ENCODE results near the gene PKP1. TPM values are rescaled to one million over a fixed set of nuclear protein-coding genes. Genes with fewer than 3 reads are reported as not detected.
"Not testable (repeated sequence)": the region's sequence is repeated elsewhere in the genome, so short reads cannot be mapped to it uniquely, and the experiment has no call there.

PKP1 gene
- total RNA-seq = 1 to 10 TPM in 2 of 8 experiments, under 1 TPM in 4, not detected in 2; 0.21 to 1.8 (median 0.51) TPM

- 0 to 87% (median 70%) methylated on average over 1 to 21 of the region's 55 CpGs; no CpG with 5 or more reads in 3 of the 10 experiments for WGBS, 10 experiments
Observed at GRCh38 chr1:201282931-201283829, at the start of gene PKP1. Gene PKP1 (plus strand): TSS chr1:201283506. CDS start chr1:201283703, 197 bp downstream.

DNA sequence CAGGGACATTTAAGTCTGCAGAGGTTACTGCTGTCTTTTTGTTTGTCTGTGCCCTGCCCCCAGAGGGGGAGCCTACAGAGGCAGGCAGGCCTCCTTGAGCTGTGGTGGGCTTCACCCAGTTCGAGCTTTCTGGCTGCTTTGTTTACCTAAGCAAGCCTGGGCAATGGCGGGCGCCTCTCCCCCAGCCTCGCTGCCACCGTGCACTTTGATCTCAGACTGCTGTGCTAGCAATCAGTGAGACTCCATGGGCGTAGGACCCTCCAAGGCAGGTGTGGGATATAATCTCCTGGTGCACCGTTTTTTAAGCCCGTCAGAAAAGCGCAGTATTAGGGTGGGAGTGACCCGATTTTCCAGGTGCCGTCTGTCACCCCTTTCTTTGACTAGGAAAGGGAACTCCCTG is 43.7 kb upstream of the PKP1 start:
- ATAC-seq (replicated peaks in 6 of 8); H3K4me1 ChIP-seq (replicated peaks in 1 of 2); H3K27ac ChIP-seq; H3K4me3 ChIP-seq; in situ Hi-C loops (cut with MboI; ENCODE audit: low pct_unique_long_range_greater_than_20kb in 2 of 9, low sequenced_read_pairs in 9 of 9, unreplicated experiment in 9 of 9): not testable (repeated sequence)
- no CpG with 5 or more reads among the region's 11 CpGs for WGBS, 10 experiments

More at GRCh38 chr1:201282931-201283829, at the start of gene PKP1:
- Histone ChIP-seq H3K27ac (no peak within 1 kb of the TSS), H3K4me3 (no peak within 1 kb of the TSS), H3K4me1 (replicated peaks in 1 of 2) (no peaks in the 10 kb centered on the region)
- peak; percentile 81 to 97 (median 87) for ATAC-seq (replicated peaks in 6 of 8)
- in situ Hi-C loops (cut with MboI; ENCODE audit: low pct_unique_long_range_greater_than_20kb in 2 of 9, low sequenced_read_pairs in 9 of 9, unreplicated experiment in 9 of 9) = no loop called here

DNA sequence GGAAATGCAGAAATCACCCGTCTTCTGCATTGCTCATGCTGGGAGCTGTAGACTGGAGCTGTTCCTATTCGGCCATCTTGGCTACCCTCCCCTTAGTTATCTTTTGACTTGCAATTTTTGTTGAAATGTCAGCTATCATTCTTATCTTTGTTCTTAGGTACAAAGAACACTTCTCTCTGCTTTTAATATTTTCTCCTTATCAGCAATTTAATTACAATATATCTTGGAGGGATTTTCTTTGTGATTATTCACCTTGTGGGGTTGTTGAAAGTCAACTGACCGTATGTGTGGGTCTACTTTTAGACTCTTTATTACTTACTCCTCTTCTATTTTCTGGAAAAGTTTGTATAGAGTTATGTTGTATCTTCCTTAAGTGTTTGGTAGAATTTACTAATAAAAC is 43.1 kb upstream of the PKP1 start:
- no peak overlapping the region for H3K27ac ChIP-seq
- 50 to 100% (median 86%) methylated on average over 1 of the region's 3 CpGs; no CpG with 5 or more reads in 1 of the 10 experiments for WGBS, 10 experiments
- no peaks in the 10 kb centered on the region for H3K4me1 ChIP-seq (replicated peaks in 1 of 2)
- no peak for ATAC-seq (replicated peaks in 6 of 8)
- H3K4me3 ChIP-seq = no peak overlapping the region
- in situ Hi-C loops (cut with MboI; ENCODE audit: low pct_unique_long_range_greater_than_20kb in 2 of 9, low sequenced_read_pairs in 9 of 9, unreplicated experiment in 9 of 9) = no loop called here

DNA sequence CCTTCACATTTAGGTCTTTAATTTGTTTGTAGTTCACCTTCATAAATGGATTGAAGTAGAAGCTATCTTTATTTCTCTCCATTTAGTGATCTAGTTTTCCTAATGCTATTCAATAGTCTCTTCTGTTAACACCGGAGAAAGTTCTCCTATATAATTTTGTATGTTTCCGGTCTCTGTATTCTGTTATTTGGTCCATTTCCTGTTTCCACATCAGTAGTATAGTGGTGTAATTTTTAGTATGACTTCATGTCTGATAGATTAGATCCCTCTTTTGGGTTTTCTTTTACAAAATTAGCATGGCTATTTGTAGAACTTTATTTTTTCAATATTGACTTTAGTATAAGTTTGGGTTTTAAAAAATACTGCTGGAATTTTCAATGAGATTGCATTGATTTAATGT is 41.6 kb upstream of the PKP1 start:
- in situ Hi-C loops (cut with MboI; ENCODE audit: low pct_unique_long_range_greater_than_20kb in 2 of 9, low sequenced_read_pairs in 9 of 9, unreplicated experiment in 9 of 9) = no loop called here
- WGBS, 10 experiments = 38 to 100% (median 93%) methylated on average over 1 to 2 of the region's 2 CpGs; no CpG with 5 or more reads in 1 of the 10 experiments
- no peak overlapping the region for H3K27ac ChIP-seq
- H3K4me1 ChIP-seq (replicated peaks in 1 of 2) = no peaks in the 10 kb centered on the region
- no peak overlapping the region for H3K4me3 ChIP-seq
- ATAC-seq (replicated peaks in 6 of 8) = no peak

- in situ Hi-C loops (cut with MboI; ENCODE audit: low pct_unique_long_range_greater_than_20kb in 2 of 9, low sequenced_read_pairs in 9 of 9, unreplicated experiment in 9 of 9) = no loop called here
Observed at GRCh38 chr1:201245082-201245481, 38.2 kb upstream of the PKP1 start.

DNA sequence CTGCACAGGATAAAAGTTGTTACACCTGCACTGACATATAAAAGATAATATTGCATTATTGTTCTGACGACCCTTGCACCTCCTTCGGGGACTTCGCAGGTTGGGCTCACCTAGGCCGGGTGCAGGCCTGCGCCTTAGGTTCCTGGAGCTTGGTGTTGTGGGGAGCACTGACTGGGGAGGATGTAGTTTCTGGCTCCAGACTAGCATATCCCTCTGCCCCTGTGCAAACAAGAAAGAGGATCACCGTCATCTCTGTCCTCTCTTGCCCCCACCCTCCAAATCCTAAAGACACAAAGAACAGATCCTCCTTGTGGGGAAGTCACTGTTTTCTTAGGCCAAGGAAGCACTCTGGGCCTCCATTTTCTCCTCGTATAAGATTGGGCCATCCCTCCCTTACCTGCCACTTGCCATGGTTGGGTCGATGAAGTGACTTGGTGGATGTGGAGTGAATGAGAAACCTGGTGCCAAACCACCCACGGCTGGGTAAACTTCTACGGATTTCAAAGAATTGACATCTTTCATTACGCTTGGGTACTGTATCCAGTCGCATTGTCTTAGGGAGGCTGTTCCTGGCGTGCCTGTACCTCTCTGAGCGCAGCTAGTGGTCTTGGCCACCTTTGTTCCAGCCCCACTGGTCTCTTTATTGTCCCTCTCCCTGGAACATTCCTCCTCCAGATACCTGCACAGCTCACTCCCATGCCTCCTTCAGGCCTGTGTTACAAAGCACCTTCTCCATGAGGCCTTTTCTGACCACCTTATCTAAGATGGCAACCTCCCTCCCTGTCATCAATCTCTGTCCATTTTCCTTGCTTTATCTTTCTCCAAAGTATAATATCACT is 34.4 kb upstream of the PKP1 start:
- no peak overlapping the region for H3K4me3 ChIP-seq
- no peaks in the 10 kb centered on the region for H3K4me1 ChIP-seq (replicated peaks in 1 of 2)
- H3K27ac ChIP-seq = no peak overlapping the region
- no peak for ATAC-seq (replicated peaks in 6 of 8)
- in situ Hi-C loops (cut with MboI; ENCODE audit: low pct_unique_long_range_greater_than_20kb in 2 of 9, low sequenced_read_pairs in 9 of 9, unreplicated experiment in 9 of 9) = no loop called here
- WGBS, 10 experiments = 50 to 100% (median 89%) methylated on average over 1 to 13 of the region's 14 CpGs

More at GRCh38 chr1:201245082-201245481, 38.2 kb upstream of the PKP1 start:
- no peaks in the 10 kb centered on the region for H3K4me1 ChIP-seq (replicated peaks in 1 of 2)
- no peak overlapping the region for H3K27ac ChIP-seq
- WGBS, 10 experiments = 0 to 100% (median 38%) methylated on average over 1 of the region's 1 CpG; no CpG with 5 or more reads in 2 of the 10 experiments
- no peak overlapping the region for H3K4me3 ChIP-seq
- ATAC-seq (replicated peaks in 6 of 8) = peak in 1 of 8 experiments; percentile 29

DNA sequence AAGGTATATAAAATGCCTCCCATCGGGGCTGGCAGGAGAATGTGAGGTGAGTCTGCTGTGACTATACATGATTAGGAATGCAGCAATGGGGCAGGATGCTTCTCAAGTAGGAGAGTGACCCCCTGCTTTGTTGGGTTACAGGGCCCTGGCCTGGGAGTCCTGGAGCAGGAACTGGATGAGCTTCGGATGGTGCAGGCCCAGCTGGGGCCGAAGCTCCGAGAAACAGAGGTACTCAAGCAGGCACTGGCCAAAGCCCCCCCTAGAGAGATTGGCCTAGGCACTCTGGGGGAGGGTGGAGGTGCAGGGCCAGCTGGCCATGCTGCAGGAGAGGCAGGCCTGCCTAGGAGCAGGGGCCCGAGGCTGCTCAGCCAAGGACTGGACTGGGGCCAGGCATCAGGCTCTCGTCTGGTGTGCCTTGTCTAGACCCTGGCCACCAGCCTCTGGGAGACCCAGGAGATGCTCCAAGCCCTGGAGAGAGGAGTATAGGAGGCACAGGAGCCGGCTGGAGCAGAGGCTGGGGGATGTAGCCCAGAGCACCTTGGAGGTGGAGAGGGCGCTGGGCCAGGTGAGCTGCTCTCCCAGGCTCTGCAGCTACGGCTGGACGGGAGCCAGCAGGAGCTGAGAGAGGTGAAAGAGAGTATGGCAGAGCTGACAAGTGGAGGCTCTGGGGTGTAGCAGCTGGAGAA is 32.8 kb upstream of the PKP1 start:
- no peak for ATAC-seq (replicated peaks in 6 of 8)
- Histone ChIP-seq H3K4me1 (replicated peaks in 1 of 2) (no peaks in the 10 kb centered on the region), H3K27ac (no peak overlapping the region), H3K4me3 (no peak overlapping the region)
- WGBS, 10 experiments = 20 to 81% (median 70%) methylated on average over 2 to 7 of the region's 10 CpGs; no CpG with 5 or more reads in 3 of the 10 experiments
- in situ Hi-C loops (cut with MboI; ENCODE audit: low pct_unique_long_range_greater_than_20kb in 2 of 9, low sequenced_read_pairs in 9 of 9, unreplicated experiment in 9 of 9) = loop anchor here in 6 of 9 experiments (25.0 kb wide), 2 partner anchors 112 to 262 kb away; partner anchors contain the start of gene CSRP1 (in 2 of the 6)

- H3K27ac ChIP-seq = no peak overlapping the region
- H3K4me3 ChIP-seq = no peak overlapping the region
- no peaks in the 10 kb centered on the region for H3K4me1 ChIP-seq (replicated peaks in 1 of 2)
- in situ Hi-C loops (cut with MboI; ENCODE audit: low pct_unique_long_range_greater_than_20kb in 2 of 9, low sequenced_read_pairs in 9 of 9, unreplicated experiment in 9 of 9) = loop anchor here in 6 of 9 experiments (25.0 kb wide), 2 partner anchors 111 to 261 kb away; partner anchors contain the start of gene CSRP1 (in 2 of the 6)
- no peak for ATAC-seq (replicated peaks in 6 of 8)
- 56 to 80% (median 77%) methylated on average over 2 of the region's 2 CpGs; no CpG with 5 or more reads in 5 of the 10 experiments for WGBS, 10 experiments
Observed at GRCh38 chr1:201251411-201251810, 31.9 kb upstream of the PKP1 start.

- H3K4me1 ChIP-seq (replicated peaks in 1 of 2) = no peaks in the 10 kb centered on the region
- 33 to 58% (median 48%) methylated on average over 1 to 8 of the region's 11 CpGs; no CpG with 5 or more reads in 2 of the 10 experiments for WGBS, 10 experiments
- no peak overlapping the region for H3K27ac ChIP-seq
- H3K4me3 ChIP-seq = no peak overlapping the region
- ATAC-seq (replicated peaks in 6 of 8) = no peak
- in situ Hi-C loops (cut with MboI; ENCODE audit: low pct_unique_long_range_greater_than_20kb in 2 of 9, low sequenced_read_pairs in 9 of 9, unreplicated experiment in 9 of 9) = loop anchor here in 6 of 9 experiments (25.0 kb wide), 2 partner anchors 110 to 260 kb away; partner anchors contain the start of gene CSRP1 (in 2 of the 6)
Observed at GRCh38 chr1:201251851-201252430, 31.4 kb upstream of the PKP1 start.

DNA sequence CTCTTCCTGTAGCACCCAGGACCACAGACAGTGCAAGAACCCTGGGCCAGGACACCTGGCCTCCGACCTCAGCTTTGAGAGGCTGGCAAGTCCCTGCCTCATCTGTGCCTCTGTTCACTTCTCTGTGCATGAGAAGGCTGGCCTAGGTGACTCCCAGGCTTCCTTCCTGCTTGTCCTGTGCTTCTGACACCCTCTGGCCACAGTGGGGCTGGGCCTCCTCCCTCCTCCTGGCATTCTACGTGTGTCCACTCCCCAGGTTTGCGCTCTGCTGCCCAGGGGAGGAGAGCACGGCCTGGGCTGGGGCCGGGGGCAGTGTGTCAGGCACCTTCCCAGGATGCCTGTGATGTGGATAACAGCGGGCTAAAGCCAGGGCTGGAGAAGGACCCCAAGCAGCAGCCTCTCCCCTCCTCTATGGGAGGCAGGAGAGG is 30.3 kb upstream of the PKP1 start:
- H3K4me1 ChIP-seq (replicated peaks in 1 of 2) = no peaks in the 10 kb centered on the region
- in situ Hi-C loops (cut with MboI; ENCODE audit: low pct_unique_long_range_greater_than_20kb in 2 of 9, low sequenced_read_pairs in 9 of 9, unreplicated experiment in 9 of 9) = loop anchor here in 6 of 9 experiments (25.0 kb wide), 2 partner anchors 109 to 259 kb away; partner anchors contain the start of gene CSRP1 (in 2 of the 6)
- no peak for ATAC-seq (replicated peaks in 6 of 8)
- WGBS, 10 experiments = 20 to 65% (median 62%) methylated on average over 1 to 5 of the region's 6 CpGs; no CpG with 5 or more reads in 5 of the 10 experiments
- H3K4me3 ChIP-seq = no peak overlapping the region
- H3K27ac ChIP-seq = no peak overlapping the region

GRCh38 chr1:201253411-201253810 is 29.9 kb upstream of the PKP1 start:
- no peak for ATAC-seq (replicated peaks in 6 of 8)
- no peaks in the 10 kb centered on the region for H3K4me1 ChIP-seq (replicated peaks in 1 of 2)
- WGBS, 10 experiments = 53 to 89% (median 76%) methylated on average over 2 to 5 of the region's 10 CpGs; no CpG with 5 or more reads in 5 of the 10 experiments

More at GRCh38 chr1:201253411-201253810, 29.9 kb upstream of the PKP1 start:
- Histone ChIP-seq H3K27ac (no peak overlapping the region), H3K4me3 (no peak overlapping the region)
- in situ Hi-C loops (cut with MboI; ENCODE audit: low pct_unique_long_range_greater_than_20kb in 2 of 9, low sequenced_read_pairs in 9 of 9, unreplicated experiment in 9 of 9) = loop anchor here in 6 of 9 experiments (25.0 kb wide), 2 partner anchors 109 to 259 kb away; partner anchors contain the start of gene CSRP1 (in 2 of the 6)
